HAP-1 (cell line): Measurements from ENCODE around the gene RNF145.
A peak's percentile ranks its signal among the peaks of the same experiment; 100 is the strongest.

ENCODE experiments used
- DNase-seq, 2 experiments: peaks; one replicate each; pipeline ENCODE4 v3.0.0-alpha.2; 2016 to 2020; ENCODE audit warnings: low spot score in 2 of 2
- H3K27me3 ChIP-seq: fragments of 250-450 bp; sonication (Bioruptor Pico); 2 replicates; pipeline ENCODE4 v1.5.1; 2020; ENCODE audit warnings: low read depth, mild to moderate bottlenecking, moderate library complexity
- H3K36me3 ChIP-seq: fragments of 250-450 bp; sonication (Bioruptor Pico); replicated peaks from 2 replicates; pipeline ENCODE4 v1.5.1; 2020; ENCODE audit warnings: mild to moderate bottlenecking
- H3K4me1 ChIP-seq: fragments of 250-450 bp; sonication (Bioruptor Pico); 2 replicates; pipeline ENCODE4 v1.5.1; 2020; ENCODE audit warnings: mild to moderate bottlenecking
- H3K4me3 ChIP-seq: fragments of 250-450 bp; sonication (Bioruptor Pico); 2 replicates; pipeline ENCODE4 v1.5.1; 2020; ENCODE audit warnings: mild to moderate bottlenecking, moderate library complexity
- H3K9me3 ChIP-seq: fragments of 250-450 bp; sonication (Bioruptor Pico); 2 replicates; pipeline ENCODE4 v1.5.1; 2020; ENCODE audit warnings: mild to moderate bottlenecking, moderate library complexity
- in situ Hi-C: fragments of 300-500 bp; cut with MboI; formaldehyde crosslinking; loops from 3 replicates; pipeline ENCODE4 v1.14.3; 2020; ENCODE audit warnings: low sequenced_read_pairs, inconsistent platforms, mixed read lengths

The RNF145 gene

DNA sequence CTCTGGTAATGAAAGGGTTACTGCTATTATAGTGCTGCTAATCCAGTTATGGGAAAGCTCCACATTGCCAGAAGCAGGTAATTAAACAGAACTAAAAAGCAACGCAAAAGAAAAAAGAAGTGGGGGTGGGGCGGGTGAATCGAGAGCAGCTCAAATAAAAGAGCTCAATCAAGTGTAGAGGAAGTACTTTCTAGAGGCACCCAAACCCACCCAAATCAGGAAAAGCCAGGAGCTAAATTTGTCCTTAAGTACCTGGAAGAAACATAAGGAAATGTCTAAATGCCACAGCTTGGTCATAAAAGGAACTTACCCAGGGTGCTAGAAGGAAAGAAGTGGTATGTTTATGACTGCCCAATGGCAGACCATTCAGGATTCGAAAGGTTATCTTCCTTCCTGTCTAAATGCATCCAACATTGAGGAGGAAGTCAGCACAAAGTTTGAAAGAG lies 2.4 kb upstream of the RNF145 start:
- Histone ChIP-seq H3K4me1 (peaks cover 31% of the 10 kb centered on the region), H3K9me3 (no peaks in the 10 kb centered on the region), H3K4me3 (no peak overlapping the region), H3K27me3 (no peaks in the 10 kb centered on the region), H3K36me3 (no peaks in the 10 kb centered on the region)
- peak; percentile 71 to 88 for DNase-seq
- in situ Hi-C loops: no loop called here

DNA sequence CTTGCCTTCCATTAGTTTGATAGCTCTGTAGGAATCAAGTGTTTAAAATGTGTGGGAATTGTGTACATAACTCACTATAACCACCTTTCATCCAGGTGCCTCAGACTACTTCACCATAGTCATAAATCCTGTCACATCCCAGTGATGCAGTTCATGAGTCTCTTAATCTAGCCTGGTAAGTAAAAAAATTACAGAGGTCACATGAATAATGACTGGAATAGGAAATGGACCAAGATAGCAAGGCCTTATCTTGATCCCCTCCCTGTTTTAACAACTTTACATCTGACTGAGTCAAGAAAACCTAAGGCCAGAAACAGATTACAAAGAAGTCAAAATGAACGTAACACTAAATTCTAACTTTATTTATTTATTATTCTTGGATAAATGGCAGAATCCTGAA lies 1.5 kb upstream of the RNF145 start:
- Histone ChIP-seq H3K4me3 (no peak overlapping the region), H3K36me3 (no peaks in the 10 kb centered on the region), H3K4me1 (peaks cover 31% of the 10 kb centered on the region), H3K9me3 (no peaks in the 10 kb centered on the region), H3K27me3 (no peaks in the 10 kb centered on the region)
- in situ Hi-C loops: no loop called here
- no peak for DNase-seq

DNA sequence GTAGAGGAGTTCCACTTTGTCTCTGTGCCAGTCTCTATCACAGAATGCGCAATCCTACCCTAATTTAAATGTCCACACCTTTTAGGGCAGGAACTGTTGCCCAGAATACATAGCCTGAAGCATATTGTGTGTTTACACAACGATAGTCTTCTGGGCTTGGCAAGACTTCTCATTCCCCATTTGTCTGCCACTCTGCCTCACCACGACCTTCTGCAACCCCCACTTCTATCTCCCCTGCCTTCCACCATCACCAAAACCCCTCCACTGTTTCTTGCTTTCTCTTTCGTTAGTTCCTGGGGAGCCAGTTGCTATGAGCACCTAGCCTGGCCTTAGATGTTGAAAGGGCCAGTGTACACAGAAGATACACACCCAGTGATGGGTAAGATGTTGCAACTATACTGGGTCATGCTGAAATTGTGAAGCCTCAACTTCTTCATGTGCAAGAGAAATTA lies 883 bp upstream of the RNF145 start:
- DNase-seq: no peak
- H3K36me3 ChIP-seq: no peaks in the 10 kb centered on the region
- peaks cover 36% of the 10 kb centered on the region for H3K4me1 ChIP-seq
- in situ Hi-C loops: no loop called here
- H3K9me3 ChIP-seq: no peaks in the 10 kb centered on the region
- no peaks in the 10 kb centered on the region for H3K27me3 ChIP-seq
- H3K4me3 ChIP-seq: peak overlapping the region; percentile 60

DNA sequence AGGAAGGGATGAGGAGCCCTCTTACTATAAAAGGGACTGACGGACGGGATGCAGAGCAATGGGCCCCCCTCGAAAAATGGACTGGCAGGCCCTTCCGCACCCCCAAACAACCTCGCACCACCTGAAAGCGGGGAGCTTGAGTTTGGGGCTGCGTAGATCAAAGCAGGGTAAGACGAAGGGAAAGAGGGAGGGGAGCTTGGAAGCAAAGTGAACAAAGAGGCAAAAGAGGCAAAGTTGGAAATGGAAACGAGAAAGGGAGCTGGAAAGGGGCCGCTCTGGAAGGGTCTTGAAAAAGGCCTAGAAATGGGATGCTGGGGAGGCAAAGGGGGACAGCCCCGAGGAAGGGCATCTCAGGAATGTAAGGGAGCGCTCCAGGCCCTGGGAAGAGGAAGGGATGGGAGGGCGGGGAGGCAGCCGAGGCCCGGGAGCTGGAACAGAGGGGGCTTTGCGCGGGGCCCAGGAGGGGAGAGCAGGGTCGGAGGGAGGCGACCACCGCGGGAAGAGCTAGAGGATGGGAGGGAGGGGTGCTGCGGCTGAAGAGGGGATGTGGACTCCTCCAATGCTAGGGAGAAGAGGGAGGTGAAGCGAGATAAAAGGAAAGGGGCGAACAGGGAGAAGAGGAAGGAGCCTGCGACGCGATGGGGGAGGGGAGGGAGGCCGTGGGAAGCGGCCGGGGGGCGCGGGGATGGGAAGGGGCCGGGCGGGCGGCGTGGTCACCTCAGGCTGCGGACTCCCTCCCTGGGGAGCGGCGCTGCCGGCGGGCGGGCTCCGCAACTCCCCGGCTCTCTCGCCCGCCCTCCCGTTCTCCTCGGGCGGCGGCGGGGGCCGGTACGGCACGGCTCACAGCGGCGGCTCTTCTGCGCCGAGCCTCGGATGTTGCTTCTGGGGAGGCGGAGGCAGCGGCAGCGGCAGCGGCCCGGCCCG lies 577 bp downstream of the RNF145 start:
- in situ Hi-C loops: loop anchor here (10.0 kb wide), 1 partner anchor 56 kb away; the partner anchor contains the start of gene UBLCP1
- Histone ChIP-seq H3K9me3 (no peaks in the 10 kb centered on the region), H3K27me3 (no peaks in the 10 kb centered on the region), H3K4me3 (peak overlapping the region; percentile 60), H3K4me1 (peaks cover 41% of the 10 kb centered on the region), H3K36me3 (no peaks in the 10 kb centered on the region)
- peak in 1 of 2 experiments; percentile 57 for DNase-seq

DNA sequence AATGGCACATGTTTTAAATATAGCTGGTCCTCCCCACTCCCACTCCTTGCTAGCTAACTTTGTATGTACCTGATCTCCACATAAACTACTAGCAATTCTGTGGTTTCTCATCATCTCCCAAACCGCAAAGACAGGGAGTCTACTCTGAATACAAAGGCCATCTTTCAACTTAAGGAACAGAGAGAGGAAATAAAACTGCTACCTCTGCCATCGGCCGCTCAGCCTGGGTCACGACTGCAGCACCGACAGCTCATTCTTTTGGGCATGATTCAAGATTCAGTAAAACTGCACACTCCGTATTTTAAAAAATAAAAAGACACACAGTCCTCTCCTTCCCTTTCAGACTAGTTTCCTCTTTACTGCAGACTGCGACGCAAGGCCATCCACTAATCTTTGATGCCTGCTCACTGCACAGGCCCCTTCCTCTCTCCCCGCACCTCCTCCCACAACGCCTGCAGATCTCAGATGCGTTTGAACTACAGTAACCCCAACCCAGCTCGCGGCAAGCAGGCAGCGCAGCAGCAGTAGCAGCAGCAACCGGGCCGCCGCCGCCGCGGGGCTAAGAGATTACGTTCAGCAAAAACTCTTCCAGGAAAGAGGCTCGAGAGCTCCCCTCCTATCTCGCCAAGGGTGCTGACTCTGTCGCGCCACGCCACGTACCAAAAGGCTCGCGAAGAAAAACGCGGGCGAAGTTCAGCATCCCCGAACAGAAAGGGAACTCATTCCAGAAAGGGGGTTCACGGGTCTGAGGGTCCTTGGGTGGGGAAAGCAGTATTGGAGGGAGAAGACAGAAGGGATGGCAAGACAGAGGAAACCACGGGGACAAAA lies 1.5 kb downstream of the RNF145 start:
- no peaks in the 10 kb centered on the region for H3K27me3 ChIP-seq
- DNase-seq: peak; percentile 79 to 85
- H3K9me3 ChIP-seq: no peaks in the 10 kb centered on the region
- H3K4me1 ChIP-seq: peaks cover 47% of the 10 kb centered on the region
- H3K4me3 ChIP-seq: peak overlapping the region; percentile 60
- in situ Hi-C loops: loop anchor here (10.0 kb wide), 1 partner anchor 57 kb away; the partner anchor contains the start of gene UBLCP1
- H3K36me3 ChIP-seq: no peaks in the 10 kb centered on the region

DNA sequence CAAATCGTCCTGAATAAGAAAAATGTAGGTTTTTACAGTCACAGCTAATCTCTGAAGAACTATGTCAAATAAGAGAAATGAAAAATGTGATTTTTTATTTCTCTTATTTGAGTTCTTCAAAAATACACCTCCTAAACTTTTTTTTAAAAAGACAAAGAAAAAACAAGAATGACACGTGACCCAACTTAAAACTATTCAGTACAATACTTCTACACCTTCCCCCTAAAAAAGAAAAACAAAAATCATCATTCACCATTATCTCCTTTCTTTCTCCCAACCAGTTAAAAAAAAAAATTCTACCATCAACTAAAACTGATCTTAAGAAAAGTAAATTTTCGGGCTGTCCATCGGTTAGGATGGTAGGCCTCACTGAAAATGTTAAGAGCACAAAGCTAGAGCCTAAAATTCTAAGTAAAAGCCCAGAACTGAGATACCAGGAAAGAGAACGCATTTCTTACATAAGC lies 2.1 kb downstream of the RNF145 start:
- Histone ChIP-seq H3K27me3 (no peaks in the 10 kb centered on the region), H3K9me3 (no peaks in the 10 kb centered on the region), H3K4me1 (peaks cover 51% of the 10 kb centered on the region), H3K4me3 (peak overlapping the region; percentile 60), H3K36me3 (no peaks in the 10 kb centered on the region)
- in situ Hi-C loops: loop anchor here (10.0 kb wide), 1 partner anchor 58 kb away; the partner anchor contains the start of gene UBLCP1
- no peak for DNase-seq

DNA sequence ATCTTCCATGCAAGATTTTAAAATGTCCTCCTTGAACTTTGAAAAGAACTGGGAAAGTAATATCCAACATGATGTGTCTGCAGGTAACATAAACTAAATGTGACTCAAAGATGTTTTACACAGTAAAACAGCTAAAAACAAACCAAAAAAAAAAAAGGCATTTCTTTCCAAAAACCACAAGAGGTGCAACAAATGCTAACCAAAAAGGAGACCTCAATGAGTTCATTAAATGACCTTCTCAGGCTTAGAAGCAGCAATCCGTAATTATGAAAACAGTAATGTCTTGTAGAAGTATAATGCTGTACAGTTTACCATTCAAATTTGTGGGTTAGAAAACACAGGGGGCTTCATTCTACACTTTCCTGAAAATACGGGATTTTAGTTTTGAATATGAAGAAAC lies 2.5 kb downstream of the RNF145 start:
- Histone ChIP-seq H3K4me1 (peaks cover 49% of the 10 kb centered on the region), H3K36me3 (no peaks in the 10 kb centered on the region), H3K4me3 (peak overlapping the region; percentile 60), H3K27me3 (no peaks in the 10 kb centered on the region), H3K9me3 (no peaks in the 10 kb centered on the region)
- no peak for DNase-seq
- in situ Hi-C loops: loop anchor here (10.0 kb wide), 1 partner anchor 58 kb away; the partner anchor contains the start of gene UBLCP1

DNA sequence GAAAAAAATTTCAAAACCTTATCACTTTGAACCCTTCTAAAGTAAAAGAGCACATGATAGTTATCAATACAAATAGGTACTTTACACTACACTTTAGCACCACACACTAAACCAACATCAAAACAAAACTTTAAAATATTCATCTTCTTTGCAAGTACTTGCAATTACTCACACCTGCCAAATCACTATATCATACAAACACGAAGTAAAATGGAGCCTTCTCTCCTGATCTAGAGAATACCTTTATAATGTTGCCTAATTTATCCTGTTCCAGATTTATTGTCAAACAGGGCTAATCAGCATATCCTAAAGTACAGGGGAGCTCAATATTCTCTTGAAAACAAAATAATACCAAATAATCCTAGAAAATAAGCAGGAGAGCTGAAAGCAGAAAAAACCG lies 3.0 kb downstream of the RNF145 start:
- Histone ChIP-seq H3K27me3 (no peaks in the 10 kb centered on the region), H3K4me1 (peaks cover 50% of the 10 kb centered on the region), H3K4me3 (peak overlapping the region; percentile 60), H3K36me3 (no peaks in the 10 kb centered on the region), H3K9me3 (no peaks in the 10 kb centered on the region)
- in situ Hi-C loops: loop anchor here (10.0 kb wide), 1 partner anchor 58 kb away; the partner anchor contains the start of gene UBLCP1
- DNase-seq: no peak

DNA sequence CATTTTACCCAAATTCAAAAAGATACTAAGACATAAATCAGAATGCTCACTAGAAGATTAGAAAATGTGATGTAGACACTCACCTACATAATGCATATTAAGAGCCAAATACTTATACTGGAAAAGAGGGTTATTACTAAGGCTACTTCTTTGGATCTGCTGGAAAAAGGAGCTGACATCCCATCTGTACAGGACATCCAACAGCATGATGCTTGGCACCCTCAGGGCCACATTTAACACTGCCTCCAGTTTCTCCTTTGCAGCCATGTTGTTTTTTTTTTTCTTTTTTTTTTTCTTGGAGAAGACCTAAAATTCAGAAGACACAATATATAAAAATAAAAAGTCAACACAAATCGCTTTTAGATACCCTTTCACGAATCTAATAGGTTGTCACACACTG lies 6.0 kb downstream of the RNF145 start:
- H3K9me3 ChIP-seq: no peaks in the 10 kb centered on the region
- no peaks in the 10 kb centered on the region for H3K27me3 ChIP-seq
- no peak for DNase-seq
- H3K4me1 ChIP-seq: peaks cover 36% of the 10 kb centered on the region
- H3K4me3 ChIP-seq: no peak overlapping the region
- 0 out of 2 replicates have a peak, but pooled peaks cover 3% of the 10 kb centered on the region for H3K36me3 ChIP-seq
- in situ Hi-C loops: loop anchor here (10.0 kb wide), 1 partner anchor 61 kb away; the partner anchor contains the start of gene UBLCP1

DNA sequence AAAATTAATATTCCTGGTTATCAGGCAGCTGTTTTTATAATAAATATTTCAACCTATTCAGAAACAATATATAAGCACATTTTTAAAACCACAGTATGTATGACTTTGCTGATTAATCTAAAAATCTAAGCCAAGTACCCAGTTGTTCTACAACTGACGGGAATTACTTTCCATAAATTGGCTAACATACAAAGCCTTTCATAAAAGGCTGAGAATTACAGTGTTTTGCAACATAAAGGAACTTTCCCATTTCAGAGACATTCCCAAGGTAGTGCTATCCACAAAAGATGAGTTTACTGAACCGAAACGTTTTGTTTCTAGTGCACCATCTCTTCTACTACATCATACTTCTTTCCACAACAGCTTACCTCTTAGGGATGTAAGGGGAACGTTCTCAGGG lies 7.2 kb downstream of the RNF145 start:
- no peaks in the 10 kb centered on the region for H3K27me3 ChIP-seq
- H3K36me3 ChIP-seq: 0 out of 2 replicates have a peak, but pooled peaks cover 4% of the 10 kb centered on the region
- peak in 1 of 2 experiments; percentile 96 for DNase-seq
- H3K4me1 ChIP-seq: peaks cover 36% of the 10 kb centered on the region
- no peak overlapping the region for H3K4me3 ChIP-seq
- in situ Hi-C loops: loop anchor here (10.0 kb wide), 1 partner anchor 63 kb away; the partner anchor contains the start of gene UBLCP1
- H3K9me3 ChIP-seq: no peaks in the 10 kb centered on the region

DNA sequence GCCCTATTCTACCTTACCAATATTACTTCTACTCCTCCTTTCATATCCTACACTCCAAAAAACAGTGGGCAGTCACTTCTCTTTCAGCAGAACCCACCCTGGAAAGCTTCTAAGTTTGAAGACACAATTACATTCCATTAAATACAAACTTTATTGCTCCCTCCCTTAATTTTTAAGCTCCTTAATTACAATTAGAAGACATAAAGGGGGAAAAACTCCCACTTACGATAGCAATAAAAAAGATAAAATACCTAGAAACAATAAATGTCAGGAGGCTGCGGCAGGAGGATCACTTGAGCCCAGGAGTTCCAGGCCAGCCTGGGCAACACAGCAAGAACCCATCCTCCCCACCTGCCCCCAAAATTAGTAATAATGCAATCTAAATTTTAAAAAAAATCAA lies 9.6 kb downstream of the RNF145 start:
- in situ Hi-C loops: loop anchor here (10.0 kb wide), 1 partner anchor 65 kb away; the partner anchor contains the start of gene UBLCP1
- Histone ChIP-seq H3K4me1 (peaks cover 21% of the 10 kb centered on the region), H3K27me3 (no peaks in the 10 kb centered on the region), H3K36me3 (0 out of 2 replicates have a peak, but pooled peaks cover 10% of the 10 kb centered on the region), H3K9me3 (no peaks in the 10 kb centered on the region), H3K4me3 (no peak overlapping the region)
- DNase-seq: no peak

DNA sequence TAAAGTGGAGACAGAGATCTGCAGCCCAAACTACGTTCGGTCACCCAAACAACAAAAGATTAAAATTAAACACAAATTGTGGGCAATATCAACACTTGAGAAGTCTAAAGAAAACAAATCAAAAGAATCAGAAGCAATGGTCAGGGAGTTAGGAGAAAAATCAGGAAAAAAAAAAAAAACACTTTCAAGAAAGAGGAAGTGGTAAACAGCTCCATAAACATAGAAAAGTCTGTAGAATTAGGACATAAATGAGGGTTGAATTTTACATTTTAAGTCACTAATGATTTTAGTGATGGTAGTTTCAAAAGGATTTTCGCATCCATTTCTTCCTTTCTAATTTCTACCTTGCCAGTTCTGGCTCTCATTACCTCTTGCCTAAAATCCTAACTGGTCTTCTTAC lies 10.1 kb downstream of the RNF145 start:
- no peak overlapping the region for H3K4me3 ChIP-seq
- peaks cover 13% of the 10 kb centered on the region; the same call in 1 of the 2 replicates for H3K36me3 ChIP-seq
- no peaks in the 10 kb centered on the region for H3K27me3 ChIP-seq
- peaks cover 21% of the 10 kb centered on the region for H3K4me1 ChIP-seq
- no peak for DNase-seq
- no peaks in the 10 kb centered on the region for H3K9me3 ChIP-seq
- in situ Hi-C loops: no loop called here
